Loucy (cell line): Measurements from ENCODE around the gene PROZ.

ENCODE experiments used
- H2AFZ ChIP-seq: fragments of 200-600 bp; sonication (generic); 2 replicates; pipeline ENCODE4 v1.6.0; 2016; ENCODE audit warnings: antibody characterized with exemption, mild to moderate bottlenecking, low read length, moderate library complexity
- H3F3A ChIP-seq: fragments of 200-600 bp; 2 replicates; pipeline ENCODE4 v1.6.0; 2016; ENCODE audit warnings: antibody characterized with exemption, low read depth, mild to moderate bottlenecking
- H3K27me3 ChIP-seq: fragments of 200-600 bp; sonication (generic); 2 replicates; pipeline ENCODE4 v1.6.1; 2014; ENCODE audit warnings: low read length, mild to moderate bottlenecking; ENCODE audit not compliant: insufficient read depth, poor library complexity, severe bottlenecking
- H3K36me3 ChIP-seq: fragments of 200-600 bp; sonication (generic); 2 replicates; pipeline ENCODE4 v1.6.1; 2016; ENCODE audit warnings: low read length; ENCODE audit not compliant: insufficient read depth
- H3K4me1 ChIP-seq: fragments of 200-600 bp; sonication (generic); 2 replicates; pipeline ENCODE4 v1.5.1; 2014; ENCODE audit warnings: low read length, mild to moderate bottlenecking; ENCODE audit not compliant: insufficient read depth, poor library complexity, severe bottlenecking
- H3K4me2 ChIP-seq: fragments of 200-600 bp; sonication (generic); 2 replicates; pipeline ENCODE4 v1.6.0; 2014; ENCODE audit warnings: antibody characterized with exemption, low read length, low read depth, mild to moderate bottlenecking; ENCODE audit not compliant: poor library complexity, severe bottlenecking
- H3K4me3 ChIP-seq: fragments of 200-600 bp; sonication (generic); 2 replicates; pipeline ENCODE4 v1.5.1; 2014; ENCODE audit warnings: low read length, mild to moderate bottlenecking, mixed read lengths; ENCODE audit not compliant: poor library complexity, severe bottlenecking
- H3K79me2 ChIP-seq: fragments of 200-600 bp; sonication (generic); 2 replicates; pipeline ENCODE4 v1.6.1; 2014; ENCODE audit warnings: low read length; ENCODE audit not compliant: insufficient read depth
- H3K9ac ChIP-seq: fragments of 200-600 bp; sonication (generic); 2 replicates; pipeline ENCODE4 v1.6.0; 2014; ENCODE audit warnings: mild to moderate bottlenecking, low read depth, low read length, moderate library complexity; ENCODE audit not compliant: poor library complexity, severe bottlenecking
- H3K9me2 ChIP-seq: fragments of 200-600 bp; sonication (generic); replicated peaks from 2 replicates; pipeline ENCODE4 v1.6.1; 2016; ENCODE audit warnings: low read depth, low read length, mixed read lengths
- H3K9me3 ChIP-seq: fragments of 200-600 bp; sonication (generic); 2 replicates; pipeline ENCODE4 v1.6.1; 2014; ENCODE audit warnings: mild to moderate bottlenecking, antibody characterized with exemption, low read length, low read depth; ENCODE audit not compliant: insufficient read depth
- H4K20me1 ChIP-seq: fragments of 200-600 bp; sonication (generic); 2 replicates; pipeline ENCODE4 v1.6.0; 2014; ENCODE audit warnings: antibody characterized with exemption, low read length, mild to moderate bottlenecking; ENCODE audit not compliant: insufficient read depth, poor library complexity, severe bottlenecking
- CTCF ChIP-seq: fragments of 200-600 bp; sonication (generic); conservative IDR thresholded peaks from 2 replicates; pipeline ENCODE4 v1.5.1; 2014; ENCODE audit warnings: mild to moderate bottlenecking, antibody characterized with exemption, low read length
- EZH2phosphoT487 ChIP-seq: fragments of 200-600 bp; IDR thresholded peaks from 2 replicates; pipeline ENCODE4 v1.6.1; 2018; ENCODE audit warnings: antibody characterized with exemption, mild to moderate bottlenecking, moderate library complexity, borderline replicate concordance

PROZ gene

DNA sequence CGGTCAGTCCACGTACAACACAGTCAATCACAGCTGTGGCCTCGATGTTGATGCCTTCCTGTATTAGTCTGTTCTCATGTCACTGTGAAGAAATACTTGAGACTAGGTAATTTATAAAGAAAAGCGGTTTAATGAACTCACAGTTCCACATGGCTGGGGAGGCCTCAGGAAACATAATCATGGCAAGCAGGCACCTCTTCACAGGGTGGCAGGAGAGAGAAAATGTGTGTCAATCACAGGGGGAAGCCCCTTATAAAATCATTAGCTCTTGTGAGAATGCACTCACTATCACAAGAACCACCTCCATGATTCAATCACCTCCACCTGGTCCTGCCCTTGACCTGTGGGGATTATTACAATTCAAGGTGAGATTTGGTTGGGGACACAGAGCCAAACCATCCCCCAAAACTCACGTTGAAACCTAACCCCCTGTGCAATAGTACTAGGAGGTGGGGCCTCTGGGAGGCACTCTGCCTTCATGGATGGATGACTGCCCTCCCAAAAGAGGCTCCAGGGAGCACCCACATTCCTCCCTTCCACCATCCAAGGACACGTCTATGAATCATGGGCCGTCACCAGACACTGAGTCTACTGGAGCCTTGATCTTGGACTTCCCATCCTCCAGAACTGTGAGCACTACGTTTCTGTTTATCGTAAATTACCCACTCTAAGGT lies 2.3 kb upstream of the PROZ start:
- Histone ChIP-seq H3K36me3 (no peaks in the 10 kb centered on the region), H3K4me3 (no peak overlapping the region), H4K20me1 (no peaks in the 10 kb centered on the region), H3F3A (no peaks in the 10 kb centered on the region), H3K4me2 (no peak overlapping the region), H2AFZ (no peak overlapping the region), H3K4me1 (peaks cover 17% of the 10 kb centered on the region), H3K9me2 (no peaks in the 10 kb centered on the region), H3K9ac (no peak overlapping the region), H3K27me3 (no peaks in the 10 kb centered on the region), H3K79me2 (no peaks in the 10 kb centered on the region), H3K9me3 (no peaks in the 10 kb centered on the region)
- TF ChIP-seq EZH2phosphoT487 (no peak), CTCF (no peak)

DNA sequence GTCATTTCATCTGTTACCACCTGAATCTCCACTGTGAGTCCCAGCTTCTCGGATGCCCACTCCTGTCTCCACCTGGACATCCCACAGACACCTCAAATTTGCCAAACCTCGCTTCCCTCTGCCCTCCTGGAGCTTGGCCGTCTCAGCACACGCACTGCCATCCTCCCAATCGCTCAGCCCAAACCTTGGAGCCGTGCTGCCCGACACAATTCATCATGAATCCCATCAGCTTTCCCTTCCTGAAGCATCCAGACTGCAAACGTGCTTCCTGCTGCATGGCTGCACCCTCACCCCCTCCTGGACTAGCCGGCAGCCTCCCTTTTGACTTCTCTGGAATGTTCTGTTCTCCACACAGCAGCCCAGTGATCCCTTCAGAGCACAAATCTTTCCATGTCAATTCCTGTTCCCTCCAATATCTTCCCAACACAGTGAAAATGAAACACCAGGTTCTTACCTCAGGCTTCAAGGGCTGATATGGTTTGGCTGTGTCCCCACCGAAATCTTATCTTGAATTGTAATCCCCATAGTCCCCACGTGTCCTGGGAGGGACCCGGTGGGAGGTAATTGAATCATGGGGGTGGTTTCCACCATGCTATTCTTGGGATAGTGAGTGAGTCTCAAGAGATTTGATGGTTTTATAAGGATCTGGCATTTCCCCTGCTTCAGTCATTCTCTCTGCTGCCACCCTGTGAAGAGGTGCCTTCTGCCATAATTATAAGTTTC lies 1.1 kb upstream of the PROZ start:
- TF ChIP-seq CTCF (no peak), EZH2phosphoT487 (no peak)
- Histone ChIP-seq H2AFZ (no peak overlapping the region), H3K36me3 (no peaks in the 10 kb centered on the region), H3K9me3 (no peaks in the 10 kb centered on the region), H3K9me2 (no peaks in the 10 kb centered on the region), H3K4me3 (no peak overlapping the region), H3K27me3 (no peaks in the 10 kb centered on the region), H4K20me1 (no peaks in the 10 kb centered on the region), H3K4me1 (peaks cover 17% of the 10 kb centered on the region), H3K4me2 (no peak overlapping the region), H3K79me2 (no peaks in the 10 kb centered on the region), H3F3A (no peaks in the 10 kb centered on the region), H3K9ac (no peak overlapping the region)

GRCh38 chr13:113158946-113159345 lies 498 bp downstream of the PROZ start:
- no peak overlapping the region for H3K4me2 ChIP-seq

More at GRCh38 chr13:113158946-113159345, 498 bp downstream of the PROZ start:
- Histone ChIP-seq H3K4me3 (no peak overlapping the region), H3K79me2 (no peaks in the 10 kb centered on the region), H3K4me1 (peaks cover 8% of the 10 kb centered on the region), H3F3A (no peaks in the 10 kb centered on the region), H3K9ac (no peak overlapping the region), H3K9me3 (no peaks in the 10 kb centered on the region), H3K9me2 (no peaks in the 10 kb centered on the region), H4K20me1 (no peaks in the 10 kb centered on the region), H3K36me3 (no peaks in the 10 kb centered on the region), H2AFZ (no peak overlapping the region), H3K27me3 (no peaks in the 10 kb centered on the region)
- no peak for TF ChIP-seq EZH2phosphoT487
